Adrenal gland (tissue), 5 donors: ENCODE measurements around the gene NINL.

ENCODE experiments used
- POLR2A ChIP-seq, 2 donors: fragments of 450-650 bp; IDR thresholded peaks; one replicate each; pipeline ENCODE4 v1.6.1; 2017; ENCODE audit warnings: antibody characterized with exemption in 2 of 2, mild to moderate bottlenecking in 2 of 2, moderate library complexity in 1 of 2
- TF ChIP-seq, protein P1 (sequence below), 6 experiments: fragments of 450-650 bp in 4 of 6; fragments of 200-600 bp in 2 of 6; sonication (generic) in 1 of 6; IDR thresholded peaks; 1 replicate in 5 of 6; 2 replicates in 1 of 6; pipeline versions ENCODE4 v1.5.1 to v1.8.0; 2016 to 2021; ENCODE audit warnings: antibody characterized with exemption in 6 of 6, mild to moderate bottlenecking in 2 of 6, moderate library complexity in 1 of 6
- donor health status: DM: no; HTN: no; CAD: no.

GRCh38 chr20:25452333-25452732 is 133.0 kb downstream of the NINL start:
- TF ChIP-seq, protein P1, sequence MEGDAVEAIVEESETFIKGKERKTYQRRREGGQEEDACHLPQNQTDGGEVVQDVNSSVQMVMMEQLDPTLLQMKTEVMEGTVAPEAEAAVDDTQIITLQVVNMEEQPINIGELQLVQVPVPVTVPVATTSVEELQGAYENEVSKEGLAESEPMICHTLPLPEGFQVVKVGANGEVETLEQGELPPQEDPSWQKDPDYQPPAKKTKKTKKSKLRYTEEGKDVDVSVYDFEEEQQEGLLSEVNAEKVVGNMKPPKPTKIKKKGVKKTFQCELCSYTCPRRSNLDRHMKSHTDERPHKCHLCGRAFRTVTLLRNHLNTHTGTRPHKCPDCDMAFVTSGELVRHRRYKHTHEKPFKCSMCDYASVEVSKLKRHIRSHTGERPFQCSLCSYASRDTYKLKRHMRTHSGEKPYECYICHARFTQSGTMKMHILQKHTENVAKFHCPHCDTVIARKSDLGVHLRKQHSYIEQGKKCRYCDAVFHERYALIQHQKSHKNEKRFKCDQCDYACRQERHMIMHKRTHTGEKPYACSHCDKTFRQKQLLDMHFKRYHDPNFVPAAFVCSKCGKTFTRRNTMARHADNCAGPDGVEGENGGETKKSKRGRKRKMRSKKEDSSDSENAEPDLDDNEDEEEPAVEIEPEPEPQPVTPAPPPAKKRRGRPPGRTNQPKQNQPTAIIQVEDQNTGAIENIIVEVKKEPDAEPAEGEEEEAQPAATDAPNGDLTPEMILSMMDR (IDR thresholded peaks at IDR 0.05): no peak
- no peak for TF ChIP-seq POLR2A (IDR thresholded peaks at IDR 0.05)
